ENCODE measurements around the gene PDCD6IP.

PDCD6IP gene

GRCh38 chr3:33882296-33882695 is 83.9 kb downstream of the PDCD6IP start:
- Histone ChIP-seq H3K9me3 (ENCODE audit: control insufficient read depth, low read length) (no peaks in the 10 kb centered on the region), H3K9ac (ENCODE audit: low read length) (no peak overlapping the region), H3K36me3 (ENCODE audit: control insufficient read depth, insufficient read depth, low read length, severe bottlenecking) (no peaks in the 10 kb centered on the region), H3K27me3 (replicated peaks; ENCODE audit: control insufficient read depth, insufficient read depth, low read length) (no peaks in the 10 kb centered on the region), H3K4me3 (ENCODE audit: low read length) (no peak overlapping the region), H3K4me1 (ENCODE audit: control insufficient read depth, insufficient read depth, low read length) (peaks cover 6% of the 10 kb centered on the region)
- no peak for DNase-seq (ENCODE audit: low read depth)

- peak overlapping the region; percentile 52 for H3K4me3 ChIP-seq (ENCODE audit: low read length)
- H3K4me1 ChIP-seq (ENCODE audit: control insufficient read depth, insufficient read depth, low read length), result peaks cover 6% of the 10 kb centered on the region
- no peaks in the 10 kb centered on the region for H3K27me3 ChIP-seq (replicated peaks; ENCODE audit: control insufficient read depth, insufficient read depth, low read length)
- peak overlapping the region; percentile 50 for H3K9ac ChIP-seq (ENCODE audit: low read length)
- no peaks in the 10 kb centered on the region for H3K9me3 ChIP-seq (ENCODE audit: control insufficient read depth, low read length)
- peak; percentile 83 for DNase-seq (ENCODE audit: low read depth)
- H3K36me3 ChIP-seq (ENCODE audit: control insufficient read depth, insufficient read depth, low read length, severe bottlenecking), result no peaks in the 10 kb centered on the region
Measured at GRCh38 chr3:33883538-33883950, 85.1 kb downstream of the PDCD6IP start.

- DNase-seq (ENCODE audit: low read depth), result peak; percentile 56
- H3K9me3 ChIP-seq (ENCODE audit: control insufficient read depth, low read length), result no peaks in the 10 kb centered on the region
Measured at GRCh38 chr3:33883951-33884561, 85.6 kb downstream of the PDCD6IP start.

GRCh38 chr3:33884701-33885100 is 86.3 kb downstream of the PDCD6IP start:
- Histone ChIP-seq H3K4me3 (ENCODE audit: low read length) (no peak overlapping the region), H3K36me3 (ENCODE audit: control insufficient read depth, insufficient read depth, low read length, severe bottlenecking) (no peaks in the 10 kb centered on the region), H3K27me3 (replicated peaks; ENCODE audit: control insufficient read depth, insufficient read depth, low read length) (no peaks in the 10 kb centered on the region), H3K4me1 (ENCODE audit: control insufficient read depth, insufficient read depth, low read length) (peaks cover 6% of the 10 kb centered on the region), H3K9ac (ENCODE audit: low read length) (no peak overlapping the region), H3K9me3 (ENCODE audit: control insufficient read depth, low read length) (no peaks in the 10 kb centered on the region)
- no peak for DNase-seq (ENCODE audit: low read depth)

More at GRCh38 chr3:33883951-33884561, 85.6 kb downstream of the PDCD6IP start:
- peak overlapping the region; percentile 52 for H3K4me3 ChIP-seq (ENCODE audit: low read length)
- H3K27me3 ChIP-seq (replicated peaks; ENCODE audit: control insufficient read depth, insufficient read depth, low read length), result no peaks in the 10 kb centered on the region
- peak overlapping the region; percentile 50 for H3K9ac ChIP-seq (ENCODE audit: low read length)
- no peaks in the 10 kb centered on the region for H3K36me3 ChIP-seq (ENCODE audit: control insufficient read depth, insufficient read depth, low read length, severe bottlenecking)
- peaks cover 6% of the 10 kb centered on the region for H3K4me1 ChIP-seq (ENCODE audit: control insufficient read depth, insufficient read depth, low read length)

- no peak overlapping the region for H3K4me3 ChIP-seq (ENCODE audit: low read length)
Measured at GRCh38 chr3:33885496-33885895, 87.1 kb downstream of the PDCD6IP start.

GRCh38 chr3:33886015-33886414 is 87.6 kb downstream of the PDCD6IP start:
- H3K4me1 ChIP-seq (ENCODE audit: control insufficient read depth, insufficient read depth, low read length), result peaks cover 6% of the 10 kb centered on the region
- H3K9me3 ChIP-seq (ENCODE audit: control insufficient read depth, low read length), result no peaks in the 10 kb centered on the region
- no peak overlapping the region for H3K4me3 ChIP-seq (ENCODE audit: low read length)
- H3K27me3 ChIP-seq (replicated peaks; ENCODE audit: control insufficient read depth, insufficient read depth, low read length), result no peaks in the 10 kb centered on the region
- H3K36me3 ChIP-seq (ENCODE audit: control insufficient read depth, insufficient read depth, low read length, severe bottlenecking), result no peaks in the 10 kb centered on the region
- H3K9ac ChIP-seq (ENCODE audit: low read length), result no peak overlapping the region
- peak; percentile 18 for DNase-seq (ENCODE audit: low read depth)

More at GRCh38 chr3:33885496-33885895, 87.1 kb downstream of the PDCD6IP start:
- no peaks in the 10 kb centered on the region for H3K36me3 ChIP-seq (ENCODE audit: control insufficient read depth, insufficient read depth, low read length, severe bottlenecking)
- no peaks in the 10 kb centered on the region for H3K9me3 ChIP-seq (ENCODE audit: control insufficient read depth, low read length)
- H3K9ac ChIP-seq (ENCODE audit: low read length), result no peak overlapping the region
- no peaks in the 10 kb centered on the region for H3K27me3 ChIP-seq (replicated peaks; ENCODE audit: control insufficient read depth, insufficient read depth, low read length)
- DNase-seq (ENCODE audit: low read depth), result no peak
- H3K4me1 ChIP-seq (ENCODE audit: control insufficient read depth, insufficient read depth, low read length), result peaks cover 6% of the 10 kb centered on the region

- no peaks in the 10 kb centered on the region for H3K36me3 ChIP-seq (ENCODE audit: control insufficient read depth, insufficient read depth, low read length, severe bottlenecking)
- no peak overlapping the region for H3K4me3 ChIP-seq (ENCODE audit: low read length)
- peaks cover 6% of the 10 kb centered on the region for H3K4me1 ChIP-seq (ENCODE audit: control insufficient read depth, insufficient read depth, low read length)
- DNase-seq (ENCODE audit: low read depth), result no peak
- no peaks in the 10 kb centered on the region for H3K27me3 ChIP-seq (replicated peaks; ENCODE audit: control insufficient read depth, insufficient read depth, low read length)
- no peaks in the 10 kb centered on the region for H3K9me3 ChIP-seq (ENCODE audit: control insufficient read depth, low read length)
- H3K9ac ChIP-seq (ENCODE audit: low read length), result no peak overlapping the region
Measured at GRCh38 chr3:33887478-33887877, 89.0 kb downstream of the PDCD6IP start.

- H3K9ac ChIP-seq (ENCODE audit: low read length), result no peak overlapping the region
- no peaks in the 10 kb centered on the region for H3K27me3 ChIP-seq (replicated peaks; ENCODE audit: control insufficient read depth, insufficient read depth, low read length)
- H3K4me1 ChIP-seq (ENCODE audit: control insufficient read depth, insufficient read depth, low read length), result no peaks in the 10 kb centered on the region
- no peak for DNase-seq (ENCODE audit: low read depth)
- H3K4me3 ChIP-seq (ENCODE audit: low read length), result no peak overlapping the region
- no peaks in the 10 kb centered on the region for H3K9me3 ChIP-seq (ENCODE audit: control insufficient read depth, low read length)
- H3K36me3 ChIP-seq (ENCODE audit: control insufficient read depth, insufficient read depth, low read length, severe bottlenecking), result no peaks in the 10 kb centered on the region
Measured at GRCh38 chr3:33889394-33890039, 91.1 kb downstream of the PDCD6IP start.

GRCh38 chr3:33892655-33893054 is 94.2 kb downstream of the PDCD6IP start:
- peaks cover 3% of the 10 kb centered on the region for H3K9me3 ChIP-seq (ENCODE audit: control insufficient read depth, low read length)
- H3K27me3 ChIP-seq (replicated peaks; ENCODE audit: control insufficient read depth, insufficient read depth, low read length), result no peaks in the 10 kb centered on the region

GRCh38 chr3:33895658-33896057 is 97.2 kb downstream of the PDCD6IP start:
- no peak for DNase-seq (ENCODE audit: low read depth)
- no peak overlapping the region for H3K4me3 ChIP-seq (ENCODE audit: low read length)
- peaks cover 4% of the 10 kb centered on the region for H3K4me1 ChIP-seq (ENCODE audit: control insufficient read depth, insufficient read depth, low read length)
- no peaks in the 10 kb centered on the region for H3K27me3 ChIP-seq (replicated peaks; ENCODE audit: control insufficient read depth, insufficient read depth, low read length)
- H3K9ac ChIP-seq (ENCODE audit: low read length), result no peak overlapping the region
- H3K36me3 ChIP-seq (ENCODE audit: control insufficient read depth, insufficient read depth, low read length, severe bottlenecking), result no peaks in the 10 kb centered on the region
- peaks cover 15% of the 10 kb centered on the region for H3K9me3 ChIP-seq (ENCODE audit: control insufficient read depth, low read length)

More at GRCh38 chr3:33892655-33893054, 94.2 kb downstream of the PDCD6IP start:
- Histone ChIP-seq H3K9ac (ENCODE audit: low read length) (no peak overlapping the region), H3K4me1 (ENCODE audit: control insufficient read depth, insufficient read depth, low read length) (peaks cover 4% of the 10 kb centered on the region), H3K4me3 (ENCODE audit: low read length) (no peak overlapping the region), H3K36me3 (ENCODE audit: control insufficient read depth, insufficient read depth, low read length, severe bottlenecking) (no peaks in the 10 kb centered on the region)
- DNase-seq (ENCODE audit: low read depth), result no peak

GRCh38 chr3:33897306-33897705 is 98.9 kb downstream of the PDCD6IP start:
- Histone ChIP-seq H3K36me3 (ENCODE audit: control insufficient read depth, insufficient read depth, low read length, severe bottlenecking) (no peaks in the 10 kb centered on the region), H3K27me3 (replicated peaks; ENCODE audit: control insufficient read depth, insufficient read depth, low read length) (no peaks in the 10 kb centered on the region), H3K9me3 (ENCODE audit: control insufficient read depth, low read length) (peaks cover 15% of the 10 kb centered on the region), H3K9ac (ENCODE audit: low read length) (no peak overlapping the region), H3K4me3 (ENCODE audit: low read length) (no peak overlapping the region), H3K4me1 (ENCODE audit: control insufficient read depth, insufficient read depth, low read length) (peaks cover 4% of the 10 kb centered on the region)
- no peak for DNase-seq (ENCODE audit: low read depth)
